NCI-H748 (cell line): ENCODE measurements around the gene P2RY13.

Experiments
- DNase-seq: peaks from one replicate; lab custom pipeline; 2025; ENCODE audit not compliant: unreplicated experiment; lab: John Stamatoyannopoulos, UW

Gene P2RY13

DNA sequence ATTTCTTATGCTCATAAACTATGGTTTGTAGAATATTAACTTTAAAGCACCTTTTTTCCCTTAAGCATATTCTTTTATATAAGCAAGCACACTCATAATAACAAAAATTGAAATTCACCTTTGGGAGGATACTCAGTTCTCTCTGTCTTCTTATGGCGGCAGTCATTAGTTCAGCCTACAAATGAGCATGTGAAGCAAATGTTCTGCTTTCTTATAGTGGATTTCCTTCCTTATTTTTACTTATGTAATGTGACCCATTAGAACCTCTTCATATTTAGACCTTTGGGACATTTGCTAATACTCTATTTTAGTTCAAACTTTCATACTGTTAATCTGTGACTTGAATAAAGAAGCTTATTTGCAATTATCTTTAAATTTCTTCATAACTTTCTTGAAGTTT, at the start of gene P2RY13:
Gene P2RY13, minus strand, starts transcription at position 187 of the 400 bp plus-strand sequence. Its CDS starts 21 bp downstream, at position 166.
- DNase-seq: no peak

DNA sequence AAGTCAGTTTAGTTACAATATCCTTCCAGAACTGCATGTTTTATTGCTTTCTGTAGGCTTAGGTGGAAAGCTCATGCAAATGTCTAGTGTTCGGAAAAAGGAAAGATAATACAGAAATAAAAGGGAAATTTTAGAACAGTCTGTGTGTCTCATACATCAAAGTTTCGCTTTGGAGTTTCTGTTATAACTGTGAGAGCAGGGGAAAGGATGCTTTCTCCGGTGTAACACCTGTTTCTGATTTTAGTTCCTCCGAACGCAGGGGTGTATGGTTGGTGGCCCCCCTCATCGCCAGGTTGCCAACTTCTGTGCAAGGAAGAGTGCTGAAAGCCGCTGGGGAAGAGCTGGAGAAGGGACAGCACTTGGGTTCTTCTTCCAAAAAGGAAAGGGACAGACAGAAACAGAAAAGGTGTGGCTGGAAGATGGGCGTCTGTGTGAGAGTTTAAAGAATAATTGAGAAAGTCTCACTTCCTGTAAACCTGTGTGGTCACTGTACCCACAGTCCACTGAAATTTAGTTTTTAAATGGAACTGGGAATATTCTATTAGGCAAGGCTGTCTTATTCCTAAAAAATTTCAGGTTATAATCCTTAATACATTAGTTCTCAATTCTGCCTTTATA, 48.5 kb upstream of the P2RY13 start:
- no peak for DNase-seq

DNA sequence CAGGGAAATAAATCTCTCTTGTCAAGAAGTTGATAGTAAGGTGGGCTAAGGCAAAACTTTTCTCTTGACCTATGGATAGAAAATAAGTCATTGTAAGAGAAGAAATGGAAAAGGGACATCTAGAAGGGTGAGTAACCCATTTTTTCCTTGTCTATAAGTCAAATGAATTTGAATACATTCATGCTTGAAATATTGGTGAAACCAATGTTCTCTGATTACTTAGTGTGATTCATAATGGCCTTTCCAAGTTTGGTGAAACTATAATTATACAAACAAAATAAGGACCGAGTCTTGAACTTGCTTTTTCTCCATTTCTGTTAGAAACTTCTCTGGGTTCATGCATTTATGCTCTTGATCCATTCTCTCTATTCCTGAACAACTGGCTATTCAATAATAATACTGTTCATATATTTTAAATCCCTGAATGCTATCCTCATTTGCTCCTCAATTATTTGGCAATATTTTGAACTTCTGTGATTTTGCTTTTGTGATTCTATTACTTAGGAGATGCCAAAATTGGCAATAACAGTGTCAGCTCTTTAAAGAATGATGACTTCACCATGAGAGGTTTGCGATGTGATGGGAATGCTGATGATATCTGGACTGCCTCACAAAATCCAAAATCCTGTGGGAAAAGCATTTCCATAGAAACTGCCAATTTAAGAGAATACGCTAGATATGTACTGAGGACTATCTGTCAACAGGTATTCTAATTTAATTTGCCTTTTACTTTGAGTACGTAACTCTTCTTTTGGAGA, 42.9 kb upstream of the P2RY13 start:
- DNase-seq: no peak

DNA sequence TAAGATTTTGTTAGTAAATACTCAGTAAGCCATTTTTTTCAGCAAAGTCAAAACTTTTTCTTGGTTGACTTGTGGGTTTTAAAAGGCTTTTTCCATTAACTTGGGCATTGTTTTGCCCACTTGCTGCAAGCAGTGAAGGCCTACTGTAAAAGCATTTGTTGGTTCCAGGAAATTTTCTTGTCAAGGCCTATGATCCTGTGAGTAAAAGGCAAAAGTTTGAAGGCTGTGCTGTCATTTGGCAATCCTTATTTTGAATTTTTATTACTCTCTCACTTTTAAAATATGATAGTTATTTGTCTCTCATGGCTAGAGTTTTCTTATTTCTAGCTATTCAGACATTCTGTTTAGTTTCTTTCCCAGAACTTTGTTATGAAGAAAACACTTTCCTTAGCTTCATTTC, 42.2 kb upstream of the P2RY13 start:
- no peak for DNase-seq

DNA sequence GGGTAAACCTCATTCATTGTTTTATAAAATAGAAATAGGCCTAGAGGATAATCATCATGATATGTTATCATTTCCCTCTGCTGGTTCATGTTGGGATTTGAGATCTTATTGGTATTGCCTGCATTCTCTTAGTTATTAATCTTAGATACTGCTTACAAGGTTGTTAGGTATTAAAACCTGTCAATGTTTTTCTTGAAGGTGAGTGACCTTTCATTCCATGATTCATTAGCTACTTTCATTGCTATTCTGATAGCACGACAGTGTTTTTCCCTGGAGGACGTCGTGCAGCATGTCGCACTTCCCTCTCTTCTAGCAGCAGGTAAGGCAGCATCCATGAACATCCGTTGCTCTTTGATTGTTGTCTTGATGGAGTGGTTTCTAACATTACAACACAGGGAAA, 38.1 kb upstream of the P2RY13 start:
- no peak for DNase-seq

DNA sequence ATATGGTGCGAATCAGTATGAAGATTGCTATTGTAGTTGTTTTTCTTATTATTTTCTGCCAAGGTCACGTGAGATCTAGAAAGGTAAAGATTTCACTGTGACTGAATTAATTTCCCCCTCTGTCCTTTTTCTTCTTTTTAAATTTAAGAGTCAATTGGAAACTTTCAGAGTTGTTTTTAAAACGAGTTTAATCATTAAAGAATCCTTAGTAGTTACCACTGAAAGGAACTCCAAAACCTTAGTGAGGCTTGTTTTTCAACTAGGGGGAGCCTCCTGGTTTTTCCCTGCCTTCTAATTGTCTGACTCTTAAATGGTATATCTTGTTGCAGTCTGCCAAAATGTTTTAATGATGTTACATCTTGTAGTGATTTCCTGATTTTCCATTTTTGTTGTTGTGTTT, 37.6 kb upstream of the P2RY13 start:
- DNase-seq: no peak

DNA sequence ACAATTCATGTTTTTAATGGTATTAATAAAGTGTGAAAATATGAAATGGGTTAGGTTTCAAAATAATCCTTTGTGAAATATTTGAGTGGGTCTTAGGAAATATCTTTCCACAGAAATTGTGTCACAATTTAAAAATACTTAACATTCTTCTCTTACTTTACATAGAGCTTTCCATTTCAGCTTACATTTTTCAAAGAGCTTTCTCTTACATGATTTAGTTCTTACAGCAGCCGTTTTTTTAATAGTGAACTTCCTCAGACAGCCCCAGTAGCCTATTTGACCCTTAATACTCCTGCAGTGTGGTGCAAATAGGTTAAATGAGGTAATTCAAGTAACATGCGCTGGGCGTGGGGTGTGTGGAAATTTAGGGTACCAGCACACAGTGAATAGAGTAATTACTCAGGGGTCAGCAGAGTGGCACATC, 33.4 kb upstream of the P2RY13 start:
- no peak for DNase-seq

DNA sequence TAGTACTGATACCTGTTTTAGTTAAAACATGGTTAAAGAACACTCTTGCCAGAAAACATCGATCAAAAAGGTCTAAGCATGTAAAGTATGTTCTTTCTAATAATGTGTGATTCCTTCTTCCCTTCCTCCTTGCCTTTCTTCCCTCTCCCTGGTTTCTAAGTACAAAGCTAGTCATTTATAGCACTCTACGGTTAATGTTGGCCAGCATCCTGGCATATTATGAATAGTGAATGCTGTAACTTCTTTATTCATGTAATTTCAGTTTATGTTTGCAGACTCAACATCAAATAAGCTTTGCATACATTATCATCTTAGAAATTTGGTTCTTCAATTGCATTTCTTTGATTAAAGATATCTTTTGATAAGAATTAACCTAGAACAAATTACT, 28.1 kb upstream of the P2RY13 start:
- DNase-seq: no peak

DNA sequence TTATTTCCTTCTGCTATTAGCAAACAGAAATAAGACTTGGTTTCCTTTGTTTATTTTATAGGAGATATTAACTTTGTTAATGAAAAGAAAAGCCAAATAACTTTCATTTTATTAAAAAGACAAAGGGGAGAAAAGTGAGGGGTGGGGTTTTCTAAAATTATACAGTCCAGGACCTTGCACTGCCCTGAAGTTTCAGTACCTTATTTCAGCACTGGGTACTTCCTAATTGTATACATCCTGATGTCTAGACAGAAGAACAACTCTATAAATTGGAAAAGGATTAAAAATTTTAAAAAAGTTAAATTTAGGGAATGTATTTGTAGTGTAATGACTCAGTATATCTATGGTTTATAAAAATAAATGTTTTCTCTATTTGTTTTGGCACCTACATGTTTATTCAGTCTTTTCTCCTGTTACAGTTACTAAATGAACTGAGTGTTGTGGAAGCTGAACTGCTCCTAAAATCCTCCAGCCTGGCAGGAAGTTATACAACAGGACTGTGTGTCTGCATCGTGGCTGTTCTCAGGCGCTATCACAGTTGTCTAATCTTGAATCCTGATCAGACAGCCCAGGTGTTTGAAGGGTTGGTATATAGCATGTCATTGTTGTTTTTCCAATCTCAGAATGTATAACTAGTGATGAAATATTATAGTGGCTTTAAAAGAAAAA, 27.6 kb upstream of the P2RY13 start:
- no peak for DNase-seq

DNA sequence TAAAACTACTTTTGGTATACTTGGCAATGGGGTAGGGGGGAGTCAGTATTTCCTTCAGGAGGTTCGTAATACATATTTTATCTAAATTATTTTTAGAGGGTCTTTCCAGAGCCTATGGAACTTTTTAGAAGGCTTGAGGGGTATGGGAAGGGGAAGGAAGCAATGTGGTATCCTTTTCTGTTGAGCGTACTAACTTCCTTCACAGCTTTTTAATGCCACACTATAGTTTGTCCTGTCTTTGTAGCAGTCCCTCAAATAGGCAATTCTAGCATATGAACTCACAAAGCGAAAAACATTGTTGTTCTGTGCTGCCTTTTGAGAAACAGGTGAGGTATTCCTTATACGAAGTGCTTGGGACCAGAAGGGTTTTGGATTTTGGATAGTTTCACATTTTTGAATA, 22.3 kb upstream of the P2RY13 start:
- DNase-seq: no peak

DNA sequence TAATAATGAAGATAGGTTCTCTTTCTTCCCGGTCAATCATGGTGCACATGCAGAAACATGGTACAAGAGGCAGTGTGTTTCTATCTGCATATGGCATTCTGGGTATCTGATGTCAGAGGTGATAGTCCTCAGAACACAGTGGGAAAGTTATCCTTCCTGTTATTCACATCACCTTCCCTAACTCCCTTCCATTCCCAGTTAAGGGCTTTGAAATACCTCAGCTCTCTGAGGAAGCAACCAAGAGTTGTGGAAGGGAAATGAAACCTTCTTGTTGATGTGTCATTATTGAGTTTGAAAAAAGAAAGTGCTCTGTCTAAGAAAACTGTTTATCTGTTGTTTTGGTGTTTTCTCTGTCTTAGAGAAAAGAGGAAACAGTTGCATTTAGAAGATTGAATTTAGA, 21.9 kb upstream of the P2RY13 start:
- no peak for DNase-seq

DNA sequence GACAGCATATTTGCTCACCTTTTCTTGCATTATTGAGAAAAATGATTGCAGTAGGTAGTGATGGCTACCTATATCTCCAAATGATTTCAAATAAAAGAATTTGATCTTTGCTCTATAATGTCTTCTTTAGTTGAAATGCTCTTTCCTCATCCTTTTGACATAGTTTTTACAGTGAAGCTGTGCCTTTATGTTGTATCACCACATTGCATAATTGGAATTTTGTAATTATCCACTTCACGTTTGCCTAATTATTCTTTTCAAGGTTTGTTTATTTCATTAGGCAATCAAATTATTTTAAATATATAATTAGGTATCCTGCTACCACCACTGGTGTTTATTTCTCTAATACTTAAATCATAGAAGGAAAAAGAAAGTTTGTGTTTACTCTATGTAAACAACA, 21.3 kb upstream of the P2RY13 start:
- DNase-seq: no peak

DNA sequence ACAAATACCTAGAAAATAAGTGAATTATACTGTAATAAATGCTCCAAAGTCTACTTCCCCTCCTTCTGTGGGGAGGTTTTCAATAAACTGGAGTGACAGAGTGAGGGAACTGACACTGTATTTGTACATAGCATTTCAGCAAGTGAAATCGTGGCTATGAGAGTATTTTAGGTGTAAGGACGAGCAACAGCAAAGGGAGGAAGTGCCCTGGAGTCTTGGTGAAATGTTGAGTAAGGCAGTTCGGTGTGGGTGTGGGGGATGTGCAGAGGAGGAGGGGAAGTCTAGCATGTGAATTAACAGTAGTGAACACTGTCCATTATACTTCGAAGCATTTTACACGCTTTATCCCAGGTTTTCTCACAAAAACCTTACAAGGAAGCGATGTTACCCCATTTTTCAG, 18.1 kb upstream of the P2RY13 start:
- no peak for DNase-seq

DNA sequence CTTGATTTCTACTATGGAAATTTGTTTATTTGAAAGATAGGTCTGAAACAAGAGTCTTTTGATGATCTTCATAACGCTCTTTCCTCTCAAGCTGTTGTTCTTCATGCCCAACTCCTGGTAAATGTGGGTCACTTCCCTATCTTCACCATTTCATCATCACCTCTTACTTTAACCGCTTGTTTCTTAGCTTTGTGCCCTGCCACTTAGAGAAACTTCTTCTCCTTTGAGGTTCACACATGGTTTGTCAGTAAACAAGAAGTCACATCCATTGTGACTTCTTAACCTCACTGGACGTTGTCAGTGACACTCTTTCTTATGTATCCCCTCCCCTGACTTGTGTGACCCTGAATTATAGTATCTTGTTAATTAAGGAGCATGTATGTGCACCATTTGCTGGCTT, 16.9 kb upstream of the P2RY13 start:
- DNase-seq: no peak

DNA sequence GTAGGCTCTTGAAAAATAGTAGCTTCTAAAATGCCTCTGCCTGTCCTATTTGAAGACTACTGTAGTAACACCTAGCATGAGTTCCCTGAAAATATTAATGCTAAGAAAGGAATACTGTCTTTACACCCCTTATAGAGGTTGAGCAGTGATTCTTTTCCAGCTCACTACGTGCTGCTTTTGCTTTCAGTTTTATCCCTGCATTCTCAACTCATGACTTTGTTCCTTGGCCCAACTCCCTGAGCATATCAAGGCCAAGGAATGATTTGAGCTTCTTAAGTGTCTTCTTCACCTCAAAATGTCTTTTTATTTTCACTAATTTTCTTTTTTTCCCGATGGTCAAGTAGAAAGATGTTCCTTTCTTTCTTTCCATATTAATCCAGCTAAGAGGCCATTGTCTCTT, 16.5 kb upstream of the P2RY13 start:
- DNase-seq: no peak

DNA sequence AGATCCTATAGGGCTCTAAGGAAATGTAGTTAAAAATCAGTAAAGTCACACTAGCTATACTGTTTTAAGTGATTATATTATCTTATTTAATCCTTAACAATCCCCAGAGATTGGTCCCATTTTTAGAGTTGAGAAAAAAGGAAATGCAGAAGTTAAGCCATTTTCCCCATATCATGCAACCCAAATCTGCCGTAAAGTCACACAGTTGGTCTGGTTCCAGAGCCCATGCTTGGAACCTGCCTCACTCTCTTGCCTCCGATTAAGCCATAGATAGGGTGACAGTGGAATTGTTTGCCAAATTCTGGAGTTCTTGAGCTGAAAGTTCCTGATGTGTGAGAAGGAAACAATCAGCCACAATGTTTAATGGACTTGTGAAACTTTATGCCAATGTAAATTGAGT, 2.3 kb upstream of the P2RY13 start:
- no peak for DNase-seq

DNA sequence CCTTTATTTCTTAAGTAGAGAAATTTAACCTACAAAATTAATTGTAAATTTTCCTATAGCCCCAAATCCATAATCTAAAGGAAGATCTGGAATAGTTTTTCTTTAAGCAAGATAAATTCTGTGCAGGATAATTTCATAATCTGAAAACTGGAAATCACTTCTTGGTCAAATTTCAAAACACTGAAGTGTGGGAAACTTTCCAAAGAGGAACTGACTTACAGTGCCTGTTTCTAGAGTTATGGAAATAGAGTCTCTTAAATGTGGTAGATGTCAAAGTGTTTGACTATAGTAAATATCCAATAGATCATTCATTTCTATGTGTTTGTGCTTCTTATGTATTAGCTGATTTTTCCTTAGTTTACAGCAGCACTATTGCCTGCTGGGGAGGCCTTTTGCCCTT, 1.6 kb upstream of the P2RY13 start:
- no peak for DNase-seq

DNA sequence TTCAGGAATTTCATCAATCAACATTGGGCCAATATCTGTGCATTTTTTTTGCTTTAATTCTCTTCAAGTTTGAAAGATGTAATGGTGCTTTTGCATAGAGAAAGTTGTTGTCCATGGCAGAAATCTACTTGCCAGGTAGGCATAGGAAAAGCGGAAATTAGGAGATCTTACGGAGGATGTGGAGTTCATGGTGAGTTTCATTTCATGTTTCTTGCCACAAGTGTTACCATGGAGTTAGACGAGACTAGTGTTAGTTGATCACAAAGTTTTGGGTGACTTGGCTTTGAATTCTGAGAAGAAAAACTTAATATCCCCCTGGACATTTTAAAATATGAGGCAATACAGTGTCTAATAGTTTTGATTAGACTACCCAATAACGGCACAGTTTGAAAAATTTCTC, 1.0 kb upstream of the P2RY13 start:
- no peak for DNase-seq

DNA sequence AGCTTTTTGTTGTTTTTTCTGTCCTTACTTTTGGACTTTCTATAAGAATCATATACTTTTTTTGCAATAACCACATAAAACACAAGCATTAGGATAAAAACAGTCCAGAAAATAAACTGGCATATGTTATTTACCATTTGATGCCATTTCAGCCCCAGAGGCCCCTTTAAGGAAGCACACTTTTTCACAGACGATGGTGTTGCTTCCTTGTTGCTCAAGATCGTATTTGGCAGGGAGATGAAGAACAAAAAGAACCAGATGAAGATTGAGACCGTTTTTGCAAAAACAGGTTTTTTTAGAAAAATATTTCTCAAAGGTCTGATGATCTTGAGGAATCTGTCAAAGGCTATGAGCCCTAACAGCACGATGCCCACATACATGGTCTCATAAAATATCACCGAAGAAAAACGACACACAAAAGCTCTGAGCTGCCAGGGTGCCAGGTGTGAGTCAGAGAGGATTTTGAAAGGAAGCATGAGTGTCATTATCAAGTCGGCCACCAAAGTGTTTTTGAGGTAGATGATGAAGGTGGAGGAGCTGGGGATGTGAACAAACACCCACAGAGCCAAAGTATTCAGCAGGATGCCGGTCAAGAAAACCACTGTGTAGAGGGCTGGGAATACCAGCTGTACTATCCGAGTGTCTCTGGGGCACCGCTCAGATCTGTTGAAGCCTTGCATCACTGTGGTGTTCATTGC, 902 bp downstream of the P2RY13 start:
- no peak for DNase-seq

DNA sequence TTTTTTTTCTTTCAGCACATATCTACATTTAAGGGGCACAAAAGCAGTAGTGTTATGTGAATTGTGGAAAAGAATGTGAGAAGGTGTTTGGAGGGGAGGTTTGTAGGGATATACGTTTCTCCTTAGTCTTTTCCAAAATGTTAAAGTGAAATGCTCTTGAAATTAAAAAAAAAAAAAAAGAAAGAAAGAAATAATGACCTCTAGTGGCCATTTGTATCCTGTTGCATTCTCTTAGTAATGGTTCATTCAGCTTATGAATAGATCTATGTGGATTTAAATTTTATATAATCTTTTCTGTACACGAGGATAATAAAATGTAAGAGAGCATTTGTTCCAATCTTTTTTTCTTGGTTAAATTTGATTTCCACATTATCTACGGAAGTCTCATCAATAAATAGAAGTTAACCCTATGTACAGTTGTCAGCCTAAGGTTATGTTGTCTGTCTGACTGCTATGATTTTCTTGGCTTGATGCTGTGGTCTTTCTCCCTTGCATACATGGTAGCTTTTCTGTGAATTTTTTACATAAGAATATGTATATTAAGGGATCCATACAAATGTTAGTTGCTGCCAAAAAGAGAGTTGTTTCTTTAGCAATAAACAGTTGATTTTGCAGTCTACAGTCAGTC, 1.7 kb downstream of the P2RY13 start:
- no peak for DNase-seq

DNA sequence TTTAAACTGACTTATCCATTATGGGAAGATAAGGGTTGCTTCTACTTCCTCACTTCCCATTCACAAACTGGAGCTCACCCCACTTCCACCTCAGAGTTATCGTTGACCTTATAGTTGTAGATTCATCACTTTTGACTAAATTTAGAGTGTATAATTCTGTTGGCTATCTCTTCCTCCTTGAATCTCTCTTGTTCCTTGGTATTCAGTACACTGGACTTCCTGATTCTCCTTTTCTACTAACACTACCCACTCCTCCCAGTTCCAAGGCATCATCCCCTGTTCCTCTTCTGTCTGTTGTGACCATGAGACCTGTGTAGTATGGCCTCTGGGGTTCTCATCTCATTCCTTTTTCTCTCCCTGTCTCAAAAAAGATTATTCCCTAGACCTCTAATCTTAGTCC, 6.8 kb downstream of the P2RY13 start:
- no peak for DNase-seq
